Fibroblast of skin of right quadriceps (primary cell): ENCODE results near the gene RUBCN.
A peak's percentile ranks its signal among the peaks of the same experiment; 100 is the strongest.

Source experiments
- DNase-seq: peaks from one replicate; pipeline ENCODE4 v3.0.0-alpha.2; 2013

The RUBCN gene

GRCh38 chr3:197736491-197737318, at the start of gene RUBCN:
Gene RUBCN (minus strand): TSS chr3:197736904. CDS start chr3:197736719, 185 bp downstream.
- peak; percentile 94 for DNase-seq

GRCh38 chr3:197784019-197784585, 47.4 kb upstream of the RUBCN start:
- no peak for DNase-seq

- no peak for DNase-seq
These were observed 45.5 kb upstream of the RUBCN start for GRCh38 chr3:197782230-197782629.

GRCh38 chr3:197775317-197775716, 38.6 kb upstream of the RUBCN start:
- DNase-seq, result no peak

GRCh38 chr3:197761784-197762183, 25.1 kb upstream of the RUBCN start:
- no peak for DNase-seq

GRCh38 chr3:197758512-197758911, 21.8 kb upstream of the RUBCN start:
- DNase-seq, result no peak

- no peak for DNase-seq
These were observed 20.0 kb upstream of the RUBCN start for GRCh38 chr3:197756704-197757103.

GRCh38 chr3:197753263-197753662, 16.6 kb upstream of the RUBCN start:
- no peak for DNase-seq

- DNase-seq, result no peak
These were observed 15.4 kb upstream of the RUBCN start for GRCh38 chr3:197752107-197752506.

GRCh38 chr3:197750858-197751737, 14.4 kb upstream of the RUBCN start:
- DNase-seq, result peak; percentile 17

- DNase-seq, result peak; percentile 58
These were observed 13.7 kb upstream of the RUBCN start for GRCh38 chr3:197750396-197750831.

- DNase-seq, result peak; percentile 81
These were observed 13.1 kb upstream of the RUBCN start, which contains the start of gene FYTTD1 for GRCh38 chr3:197749601-197750395. Gene FYTTD1 (plus strand): TSS chr3:197749883. CDS start chr3:197749972, 89 bp downstream.

GRCh38 chr3:197749315-197749600, 12.6 kb upstream of the RUBCN start:
- peak; percentile 35 for DNase-seq

GRCh38 chr3:197748597-197749314, 12.1 kb upstream of the RUBCN start:
- peak; percentile 90 for DNase-seq

- no peak for DNase-seq
These were observed 10.1 kb upstream of the RUBCN start for GRCh38 chr3:197746801-197747237.

- DNase-seq, result no peak
These were observed 9.5 kb upstream of the RUBCN start for GRCh38 chr3:197746209-197746608.

GRCh38 chr3:197742787-197743186, 6.1 kb upstream of the RUBCN start:
- no peak for DNase-seq

GRCh38 chr3:197737749-197738462, 1.2 kb upstream of the RUBCN start:
- DNase-seq, result no peak

GRCh38 chr3:197737319-197737649, 580 bp upstream of the RUBCN start:
- no peak for DNase-seq

- DNase-seq, result no peak
These were observed 654 bp downstream of the RUBCN start for GRCh38 chr3:197736010-197736490.

- DNase-seq, result no peak
These were observed 1.9 kb downstream of the RUBCN start for GRCh38 chr3:197734667-197735318.
